HG03280 (cell line): ENCODE results near the gene TMEM219.
"Not testable (repeated sequence)": the region's sequence is repeated elsewhere in the genome, so short reads cannot be mapped to it uniquely, and the experiment has no call there.

Source experiments
- ATAC-seq: cut with Tn5 transposase; IDR thresholded peaks from one replicate; pipeline ENCODE4 v1.9.1; 2021; ENCODE audit warnings: mild to moderate bottlenecking, moderate library complexity; ENCODE audit not compliant: unreplicated experiment

The TMEM219 gene

DNA sequence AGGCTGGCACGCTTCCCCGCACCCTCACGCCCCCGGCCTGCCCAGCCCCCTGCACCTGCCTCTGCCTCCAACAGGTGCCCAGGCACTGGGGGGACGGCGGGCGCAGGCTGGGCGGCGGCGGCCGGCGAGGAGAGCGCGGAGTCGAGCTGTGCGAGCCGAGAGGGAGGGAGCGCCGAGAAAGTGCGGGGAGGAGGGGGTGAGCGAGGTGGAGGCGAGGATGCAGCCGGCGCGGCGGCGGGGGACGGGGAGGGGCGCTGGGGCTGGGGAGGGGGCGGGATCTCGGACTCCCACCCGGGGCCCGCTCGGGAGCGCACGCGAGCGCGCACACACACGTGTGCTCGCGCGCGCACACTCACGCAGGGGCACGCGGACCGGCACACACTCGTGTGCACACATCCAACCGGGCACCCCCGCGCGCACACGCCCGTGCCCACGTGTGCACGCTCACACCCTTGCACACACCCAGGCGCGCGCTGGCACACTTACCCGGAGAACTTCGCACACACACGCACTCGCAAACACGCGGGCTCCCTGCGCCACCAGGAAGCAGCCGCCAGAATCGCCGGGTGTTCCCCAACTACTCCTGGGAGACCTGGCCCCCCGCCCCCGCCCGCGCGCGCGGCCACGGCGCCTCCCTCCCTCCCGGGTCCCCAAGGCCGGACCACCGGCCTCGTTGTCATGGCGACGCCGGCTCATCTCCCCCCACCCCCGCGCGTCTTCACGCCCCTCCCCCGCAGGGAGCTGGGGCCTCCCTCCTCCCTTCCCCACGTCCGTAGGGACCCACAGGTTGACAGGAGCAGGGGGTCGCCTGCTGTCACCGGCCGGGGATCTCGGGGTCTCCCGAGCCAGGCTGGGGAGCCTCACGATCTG is 49.2 kb downstream of the TMEM219 start, which contains the start of gene DOC2A:
DOC2A (minus strand) TSS at position 184 of the 870 bp plus-strand sequence. CDS start 805 bp downstream, outside the sequence.
- ATAC-seq: no peak

DNA sequence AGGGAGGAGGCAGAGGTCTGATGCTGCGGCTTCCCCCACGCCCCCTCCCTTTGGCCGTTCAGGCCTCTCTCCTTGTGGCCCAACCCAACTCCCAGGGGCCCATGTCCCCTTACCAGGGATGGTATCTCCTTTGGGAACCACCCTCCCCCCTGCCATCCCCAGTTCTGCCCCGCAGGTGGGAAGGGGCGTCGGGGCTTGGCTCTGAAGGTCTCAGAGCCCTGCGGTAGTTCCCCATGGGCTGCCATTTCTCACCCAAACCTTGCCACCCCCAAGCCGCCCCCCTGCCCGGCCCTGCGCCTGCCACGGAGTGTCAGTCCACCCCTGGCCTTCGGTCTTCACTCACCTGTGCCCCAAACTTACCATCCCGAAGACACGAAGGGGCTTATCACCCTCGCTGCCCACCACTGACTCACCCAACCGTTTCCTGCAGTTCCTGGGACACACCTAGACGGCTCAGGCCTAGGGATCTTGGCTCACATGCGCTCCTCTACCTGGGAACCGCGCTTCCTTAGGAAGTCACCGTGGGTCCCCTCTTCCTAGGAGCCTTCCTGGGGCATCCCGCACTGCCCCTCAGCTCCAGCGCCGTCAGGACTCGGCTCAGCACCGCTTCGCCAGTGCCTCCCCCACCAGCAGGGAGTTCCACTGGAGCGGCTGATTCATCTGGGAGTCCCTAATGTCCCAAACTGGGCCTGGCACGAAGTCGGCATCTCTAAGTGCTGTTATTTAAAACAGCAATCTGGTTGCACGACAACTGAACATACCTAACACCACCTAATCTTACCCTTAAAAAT is 50.0 kb downstream of the TMEM219 start:
- no peak for ATAC-seq

DNA sequence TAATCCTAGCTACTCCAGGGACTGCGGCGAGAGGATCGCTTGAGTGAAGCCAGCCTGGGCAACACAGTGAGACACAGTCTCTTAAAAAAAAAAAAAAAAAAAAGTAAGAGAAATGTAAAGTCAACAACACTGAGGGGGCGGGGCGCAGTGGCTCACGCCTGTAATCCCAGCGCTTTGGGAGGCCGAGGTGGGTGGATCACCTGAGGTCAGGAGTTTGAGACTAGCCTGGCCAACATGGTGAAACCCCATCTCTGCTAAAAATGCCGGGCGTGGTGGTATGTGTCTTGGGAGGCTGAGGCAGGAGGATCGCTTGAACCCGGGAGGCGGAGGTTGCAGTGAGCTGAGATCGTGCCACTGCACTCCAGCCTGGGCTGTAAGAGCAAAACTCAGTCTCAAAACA is 50.7 kb downstream of the TMEM219 start:
- not testable (repeated sequence) for ATAC-seq

DNA sequence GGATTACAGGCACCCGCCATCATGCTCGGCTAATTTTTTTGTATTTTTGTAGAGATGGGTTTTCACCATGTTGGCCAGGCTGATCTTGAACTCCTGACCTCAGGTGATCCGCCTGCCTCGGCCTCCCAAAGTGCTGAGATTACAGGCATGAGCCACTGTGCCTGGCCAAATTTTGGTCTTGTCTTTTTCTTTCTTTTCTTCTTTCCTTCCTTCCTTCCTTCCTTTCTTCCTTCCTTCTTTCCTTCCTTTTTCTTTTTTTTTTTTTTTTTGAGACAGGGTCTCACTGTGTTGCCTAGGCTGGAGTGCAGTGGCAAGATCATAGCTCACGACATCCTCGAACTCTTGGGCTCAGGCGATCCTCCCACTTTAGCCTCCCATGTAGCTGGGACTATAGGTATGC is 53.6 kb downstream of the TMEM219 start:
- not testable (repeated sequence) for ATAC-seq

DNA sequence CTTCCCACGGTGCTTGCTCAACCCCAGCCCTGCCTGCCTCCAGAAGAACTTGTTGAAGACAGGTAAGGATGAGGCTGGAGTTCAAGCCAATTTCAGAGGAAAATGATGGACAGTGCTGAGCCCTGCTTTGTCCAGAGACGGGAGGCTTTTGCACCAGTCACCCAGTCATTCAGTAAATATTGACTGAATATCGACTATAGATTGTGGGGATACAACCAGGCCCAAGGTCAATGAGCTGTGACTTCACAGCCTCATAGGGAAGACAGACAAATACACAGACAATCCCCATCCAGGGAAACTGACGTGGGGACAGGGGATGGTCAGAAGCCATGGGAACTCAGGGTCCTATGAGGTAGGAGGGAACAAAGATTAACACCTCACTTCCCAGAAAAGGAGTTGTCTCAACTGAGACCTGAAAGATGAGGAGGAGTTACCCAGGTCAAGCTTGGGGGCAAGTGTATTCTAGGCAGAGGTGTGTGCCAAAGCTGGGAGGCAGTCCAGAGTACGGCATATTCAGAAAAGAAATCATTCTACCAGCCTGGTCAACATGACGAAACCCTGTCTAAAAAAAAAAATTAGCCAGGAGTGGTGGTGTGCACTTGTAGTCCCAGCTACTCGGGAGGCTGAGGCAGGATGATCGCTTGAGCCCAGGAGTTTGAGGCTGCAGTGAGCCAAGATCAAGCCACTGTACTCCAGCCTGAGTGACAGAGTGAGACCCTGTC is 54.8 kb downstream of the TMEM219 start:
- ATAC-seq: no peak

DNA sequence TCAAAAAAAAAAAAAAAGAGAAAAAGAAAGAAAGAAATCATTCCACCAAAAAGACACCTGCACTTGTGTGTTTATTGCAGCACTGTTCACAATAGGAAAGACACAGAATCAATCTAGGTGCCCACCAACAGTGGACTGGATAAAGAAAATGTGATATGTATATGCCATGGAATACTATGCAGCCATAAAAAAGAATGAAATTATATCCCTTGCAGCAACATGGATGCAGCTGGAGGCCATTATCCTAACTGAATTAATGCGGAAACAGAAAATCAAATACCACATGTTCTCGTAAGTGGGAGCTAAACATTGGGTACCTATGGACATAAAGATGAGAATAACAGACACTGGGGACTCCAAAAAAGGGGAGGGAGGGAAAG is 55.4 kb downstream of the TMEM219 start:
- ATAC-seq: no peak

DNA sequence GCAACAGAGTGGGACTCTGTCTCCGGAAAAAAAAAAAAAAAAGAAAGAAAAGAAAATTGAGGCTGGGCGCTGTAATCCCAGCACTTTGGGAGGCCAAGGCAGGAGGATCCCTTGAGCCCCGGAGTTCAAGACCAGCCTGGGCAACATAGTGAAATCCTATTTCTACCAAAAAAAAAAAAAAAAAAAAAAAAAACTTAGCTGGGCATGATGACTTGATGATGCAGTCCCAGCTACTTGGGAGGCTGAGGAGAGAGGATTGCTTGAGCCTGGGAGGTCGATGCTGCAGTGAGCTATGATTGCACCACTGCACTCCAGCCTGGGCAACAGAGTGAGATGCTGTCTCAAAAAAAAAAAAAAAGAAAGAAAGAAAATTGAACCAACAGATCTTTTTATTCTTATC is 56.1 kb downstream of the TMEM219 start:
- ATAC-seq: not testable (repeated sequence)

DNA sequence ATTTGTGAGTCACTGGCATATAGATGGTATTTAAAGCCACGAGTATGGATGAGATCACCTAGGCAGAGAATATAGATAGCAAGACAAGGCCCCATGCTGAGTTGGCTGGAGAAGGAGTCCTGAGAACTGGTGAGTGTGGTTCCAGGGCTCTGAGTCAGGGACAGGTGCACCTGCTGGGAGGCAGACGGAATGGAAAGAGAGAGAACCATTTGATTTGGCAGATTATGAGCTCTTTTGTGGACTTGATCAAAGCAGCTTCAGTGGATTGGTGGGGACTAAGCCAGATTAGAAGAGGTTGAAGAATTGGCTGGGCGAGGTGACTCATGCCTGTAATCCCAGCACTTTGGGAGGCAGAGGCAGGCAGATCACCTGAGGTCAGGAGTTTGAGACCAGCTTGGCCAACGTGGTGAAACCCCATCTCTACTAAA is 56.9 kb downstream of the TMEM219 start:
- ATAC-seq: no peak
